Measurements from ENCODE around the gene TENM3.

TENM3 gene

GRCh38 chr4:182486881-182487280, 243.7 kb downstream of the TENM3 start:
- Histone ChIP-seq H3K9ac (ENCODE audit: low read length in 2 of 2) (no peak overlapping the region), H3K27ac (ENCODE audit: low read length) (no peak overlapping the region), H3K9me3 (ENCODE audit: control insufficient read depth in 2 of 2, low read length in 2 of 2) (no peaks in the 10 kb centered on the region), H3K27me3 (ENCODE audit: control insufficient read depth in 1 of 2, insufficient read depth in 2 of 2, low read length in 2 of 2) (no peaks in the 10 kb centered on the region), H3K4me1 (ENCODE audit: control insufficient read depth, insufficient read depth, low read length) (no peaks in the 10 kb centered on the region), H3K36me3 (ENCODE audit: control insufficient read depth in 2 of 2, insufficient read depth in 2 of 2, low read length in 2 of 2) (no peaks in the 10 kb centered on the region), H3K4me3 (ENCODE audit: low read length in 2 of 2) (no peak overlapping the region)

GRCh38 chr4:182488896-182489295, 245.7 kb downstream of the TENM3 start:
- Histone ChIP-seq H3K27ac (ENCODE audit: low read length) (no peak overlapping the region), H3K27me3 (ENCODE audit: control insufficient read depth in 1 of 2, insufficient read depth in 2 of 2, low read length in 2 of 2) (no peaks in the 10 kb centered on the region), H3K4me1 (ENCODE audit: control insufficient read depth, insufficient read depth, low read length) (no peaks in the 10 kb centered on the region), H3K9me3 (ENCODE audit: control insufficient read depth in 2 of 2, low read length in 2 of 2) (no peaks in the 10 kb centered on the region), H3K4me3 (ENCODE audit: low read length in 2 of 2) (no peak overlapping the region), H3K9ac (ENCODE audit: low read length in 2 of 2) (no peak overlapping the region), H3K36me3 (ENCODE audit: control insufficient read depth in 2 of 2, insufficient read depth in 2 of 2, low read length in 2 of 2) (no peaks in the 10 kb centered on the region)

GRCh38 chr4:182489607-182490006, 246.4 kb downstream of the TENM3 start:
- no peaks in the 10 kb centered on the region for H3K36me3 ChIP-seq (ENCODE audit: control insufficient read depth in 2 of 2, insufficient read depth in 2 of 2, low read length in 2 of 2)
- H3K4me3 ChIP-seq (ENCODE audit: low read length in 2 of 2) = no peak overlapping the region
- no peaks in the 10 kb centered on the region for H3K4me1 ChIP-seq (ENCODE audit: control insufficient read depth, insufficient read depth, low read length)
- no peak overlapping the region for H3K9ac ChIP-seq (ENCODE audit: low read length in 2 of 2)
- H3K9me3 ChIP-seq (ENCODE audit: control insufficient read depth in 2 of 2, low read length in 2 of 2) = no peaks in the 10 kb centered on the region
- H3K27ac ChIP-seq (ENCODE audit: low read length) = no peak overlapping the region
- no peaks in the 10 kb centered on the region for H3K27me3 ChIP-seq (ENCODE audit: control insufficient read depth in 1 of 2, insufficient read depth in 2 of 2, low read length in 2 of 2)

GRCh38 chr4:182491719-182492118, 248.5 kb downstream of the TENM3 start:
- H3K9me3 ChIP-seq (ENCODE audit: control insufficient read depth in 2 of 2, low read length in 2 of 2) = no peaks in the 10 kb centered on the region
- no peak overlapping the region for H3K9ac ChIP-seq (ENCODE audit: low read length in 2 of 2)
- H3K4me1 ChIP-seq (ENCODE audit: control insufficient read depth, insufficient read depth, low read length) = no peaks in the 10 kb centered on the region
- H3K27ac ChIP-seq (ENCODE audit: low read length) = no peak overlapping the region
- no peak overlapping the region for H3K4me3 ChIP-seq (ENCODE audit: low read length in 2 of 2)
- no peaks in the 10 kb centered on the region for H3K27me3 ChIP-seq (ENCODE audit: control insufficient read depth in 1 of 2, insufficient read depth in 2 of 2, low read length in 2 of 2)
- no peaks in the 10 kb centered on the region for H3K36me3 ChIP-seq (ENCODE audit: control insufficient read depth in 2 of 2, insufficient read depth in 2 of 2, low read length in 2 of 2)

GRCh38 chr4:182492423-182492822, 249.2 kb downstream of the TENM3 start:
- Histone ChIP-seq H3K27ac (ENCODE audit: low read length) (no peak overlapping the region), H3K9me3 (ENCODE audit: control insufficient read depth in 2 of 2, low read length in 2 of 2) (no peaks in the 10 kb centered on the region), H3K9ac (ENCODE audit: low read length in 2 of 2) (no peak overlapping the region), H3K4me3 (ENCODE audit: low read length in 2 of 2) (no peak overlapping the region), H3K27me3 (ENCODE audit: control insufficient read depth in 1 of 2, insufficient read depth in 2 of 2, low read length in 2 of 2) (no peaks in the 10 kb centered on the region), H3K36me3 (ENCODE audit: control insufficient read depth in 2 of 2, insufficient read depth in 2 of 2, low read length in 2 of 2) (no peaks in the 10 kb centered on the region), H3K4me1 (ENCODE audit: control insufficient read depth, insufficient read depth, low read length) (no peaks in the 10 kb centered on the region)

GRCh38 chr4:182493377-182493776, 250.2 kb downstream of the TENM3 start:
- Histone ChIP-seq H3K4me1 (ENCODE audit: control insufficient read depth, insufficient read depth, low read length) (no peaks in the 10 kb centered on the region), H3K27me3 (ENCODE audit: control insufficient read depth in 1 of 2, insufficient read depth in 2 of 2, low read length in 2 of 2) (no peaks in the 10 kb centered on the region), H3K9me3 (ENCODE audit: control insufficient read depth in 2 of 2, low read length in 2 of 2) (no peaks in the 10 kb centered on the region), H3K4me3 (ENCODE audit: low read length in 2 of 2) (no peak overlapping the region), H3K36me3 (ENCODE audit: control insufficient read depth in 2 of 2, insufficient read depth in 2 of 2, low read length in 2 of 2) (no peaks in the 10 kb centered on the region), H3K9ac (ENCODE audit: low read length in 2 of 2) (no peak overlapping the region), H3K27ac (ENCODE audit: low read length) (no peak overlapping the region)

GRCh38 chr4:182494103-182494502, 250.9 kb downstream of the TENM3 start:
- no peaks in the 10 kb centered on the region for H3K9me3 ChIP-seq (ENCODE audit: control insufficient read depth in 2 of 2, low read length in 2 of 2)
- no peaks in the 10 kb centered on the region for H3K36me3 ChIP-seq (ENCODE audit: control insufficient read depth in 2 of 2, insufficient read depth in 2 of 2, low read length in 2 of 2)
- H3K4me1 ChIP-seq (ENCODE audit: control insufficient read depth, insufficient read depth, low read length) = no peaks in the 10 kb centered on the region
- H3K27me3 ChIP-seq (ENCODE audit: control insufficient read depth in 1 of 2, insufficient read depth in 2 of 2, low read length in 2 of 2) = no peaks in the 10 kb centered on the region
- H3K4me3 ChIP-seq (ENCODE audit: low read length in 2 of 2) = no peak overlapping the region
- no peak overlapping the region for H3K27ac ChIP-seq (ENCODE audit: low read length)
- H3K9ac ChIP-seq (ENCODE audit: low read length in 2 of 2) = no peak overlapping the region

GRCh38 chr4:182495031-182495430, 251.8 kb downstream of the TENM3 start:
- Histone ChIP-seq H3K4me1 (ENCODE audit: control insufficient read depth, insufficient read depth, low read length) (no peaks in the 10 kb centered on the region), H3K9me3 (ENCODE audit: control insufficient read depth in 2 of 2, low read length in 2 of 2) (no peaks in the 10 kb centered on the region), H3K4me3 (ENCODE audit: low read length in 2 of 2) (no peak overlapping the region), H3K27ac (ENCODE audit: low read length) (no peak overlapping the region), H3K36me3 (ENCODE audit: control insufficient read depth in 2 of 2, insufficient read depth in 2 of 2, low read length in 2 of 2) (no peaks in the 10 kb centered on the region), H3K9ac (ENCODE audit: low read length in 2 of 2) (no peak overlapping the region), H3K27me3 (ENCODE audit: control insufficient read depth in 1 of 2, insufficient read depth in 2 of 2, low read length in 2 of 2) (no peaks in the 10 kb centered on the region)

- Histone ChIP-seq H3K4me3 (ENCODE audit: low read length in 2 of 2) (no peak overlapping the region), H3K9me3 (ENCODE audit: control insufficient read depth in 2 of 2, low read length in 2 of 2) (no peaks in the 10 kb centered on the region), H3K27me3 (ENCODE audit: control insufficient read depth in 1 of 2, insufficient read depth in 2 of 2, low read length in 2 of 2) (no peaks in the 10 kb centered on the region), H3K36me3 (ENCODE audit: control insufficient read depth in 2 of 2, insufficient read depth in 2 of 2, low read length in 2 of 2) (no peaks in the 10 kb centered on the region), H3K27ac (ENCODE audit: low read length) (no peak overlapping the region), H3K9ac (ENCODE audit: low read length in 2 of 2) (no peak overlapping the region), H3K4me1 (ENCODE audit: control insufficient read depth, insufficient read depth, low read length) (no peaks in the 10 kb centered on the region)
These were observed 252.6 kb downstream of the TENM3 start for GRCh38 chr4:182495645-182496385.

GRCh38 chr4:182496408-182496807, 253.2 kb downstream of the TENM3 start:
- no peaks in the 10 kb centered on the region for H3K36me3 ChIP-seq (ENCODE audit: control insufficient read depth in 2 of 2, insufficient read depth in 2 of 2, low read length in 2 of 2)
- H3K9ac ChIP-seq (ENCODE audit: low read length in 2 of 2) = no peak overlapping the region
- no peaks in the 10 kb centered on the region for H3K4me1 ChIP-seq (ENCODE audit: control insufficient read depth, insufficient read depth, low read length)
- H3K27me3 ChIP-seq (ENCODE audit: control insufficient read depth in 1 of 2, insufficient read depth in 2 of 2, low read length in 2 of 2) = no peaks in the 10 kb centered on the region
- no peak overlapping the region for H3K4me3 ChIP-seq (ENCODE audit: low read length in 2 of 2)
- no peak overlapping the region for H3K27ac ChIP-seq (ENCODE audit: low read length)
- H3K9me3 ChIP-seq (ENCODE audit: control insufficient read depth in 2 of 2, low read length in 2 of 2) = no peaks in the 10 kb centered on the region

- no peaks in the 10 kb centered on the region for H3K4me1 ChIP-seq (ENCODE audit: control insufficient read depth, insufficient read depth, low read length)
- H3K9me3 ChIP-seq (ENCODE audit: control insufficient read depth in 2 of 2, low read length in 2 of 2) = no peaks in the 10 kb centered on the region
- H3K27me3 ChIP-seq (ENCODE audit: control insufficient read depth in 1 of 2, insufficient read depth in 2 of 2, low read length in 2 of 2) = no peaks in the 10 kb centered on the region
- H3K9ac ChIP-seq (ENCODE audit: low read length in 2 of 2) = no peak overlapping the region
- H3K36me3 ChIP-seq (ENCODE audit: control insufficient read depth in 2 of 2, insufficient read depth in 2 of 2, low read length in 2 of 2) = no peaks in the 10 kb centered on the region
- H3K27ac ChIP-seq (ENCODE audit: low read length) = no peak overlapping the region
- H3K4me3 ChIP-seq (ENCODE audit: low read length in 2 of 2) = no peak overlapping the region
These were observed 258.9 kb downstream of the TENM3 start for GRCh38 chr4:182502064-182502463.
